Stimulated activated CD4-positive, alpha-beta T cell treated with anti-CD3 and anti-CD28 coated beads, Interleukin-1b, Interleukin-23, amount 100 ng/mL, for 4 hours (primary cell): Measurements from ENCODE around the gene UGDH.
"Not testable (repeated sequence)": the region's sequence is repeated elsewhere in the genome, so short reads cannot be mapped to it uniquely, and the experiment has no call there.

Experiments
- DNase-seq, 2 donors: peaks; one replicate each; pipeline ENCODE4 v3.0.0-alpha.2; 2020; ENCODE audit warnings: low read depth in 2 of 2

Gene UGDH

GRCh38 chr4:39529534-39529933 is 2.3 kb upstream of the UGDH start:
- no peak for DNase-seq

GRCh38 chr4:39528061-39528465 is 824 bp upstream of the UGDH start:
- DNase-seq = no peak

GRCh38 chr4:39526765-39527295 is 409 bp downstream of the UGDH start:
- peak in 1 of 2 donors; percentile 10 for DNase-seq

DNA sequence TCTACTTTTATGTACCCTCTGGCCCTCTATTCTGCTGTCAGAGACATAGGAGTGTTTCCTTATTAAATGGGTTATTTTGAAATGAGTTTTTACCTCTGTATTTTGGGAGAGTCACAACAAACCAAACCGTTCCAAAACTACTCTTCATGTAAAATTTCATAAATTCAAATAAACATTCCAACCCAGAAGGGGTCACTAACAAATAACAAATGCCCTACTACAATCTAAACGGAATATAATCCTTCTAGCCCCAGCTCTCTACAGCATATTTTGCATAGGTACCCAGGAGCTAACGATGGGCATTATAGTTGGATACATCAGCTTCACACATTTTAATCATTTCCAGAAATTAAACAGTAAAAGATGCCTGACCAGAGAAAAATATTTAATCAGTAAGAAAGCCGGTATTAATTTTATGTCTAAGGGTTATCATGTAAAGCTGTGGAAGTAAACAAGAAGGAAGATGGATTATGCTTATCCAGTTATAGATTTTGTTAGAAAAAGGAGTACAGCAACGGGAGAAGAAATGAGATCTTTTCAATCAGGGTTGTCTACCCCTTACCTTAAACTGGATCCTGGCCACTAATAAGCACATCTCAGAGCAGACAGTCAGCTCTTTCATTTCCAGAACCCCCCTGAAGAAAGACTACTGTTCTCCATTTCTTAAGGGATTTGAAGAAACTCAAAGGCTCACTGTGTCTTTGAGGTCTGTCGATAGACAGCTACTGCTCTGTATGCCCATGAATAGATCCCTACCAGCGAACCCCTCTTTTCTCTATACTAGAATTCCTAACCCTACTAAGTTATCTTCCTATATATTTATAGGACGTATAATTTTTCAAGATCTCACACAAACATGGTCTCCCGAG is 1.2 kb downstream of the UGDH start:
- no peak for DNase-seq

- DNase-seq = no peak
Observed at GRCh38 chr4:39524161-39524957, 2.9 kb downstream of the UGDH start.

DNA sequence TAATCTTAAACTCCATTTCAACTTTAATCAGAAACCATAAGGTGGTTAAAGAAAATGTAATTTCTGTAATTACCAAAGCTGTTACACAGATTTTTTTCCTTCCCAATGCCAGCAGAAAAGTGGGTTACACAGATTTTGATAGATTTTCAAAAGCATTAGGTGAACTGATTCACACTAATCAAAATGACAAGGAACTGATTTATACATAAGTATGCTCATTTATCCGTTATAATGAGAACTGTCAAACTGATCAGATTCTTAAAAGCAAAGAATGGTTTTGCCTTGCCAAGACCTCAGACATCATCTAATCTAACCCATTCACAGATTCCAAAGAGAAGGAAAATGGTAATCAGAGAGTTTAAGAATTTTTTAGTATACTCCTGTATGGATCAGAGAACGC is 5.2 kb downstream of the UGDH start:
- DNase-seq = no peak

DNA sequence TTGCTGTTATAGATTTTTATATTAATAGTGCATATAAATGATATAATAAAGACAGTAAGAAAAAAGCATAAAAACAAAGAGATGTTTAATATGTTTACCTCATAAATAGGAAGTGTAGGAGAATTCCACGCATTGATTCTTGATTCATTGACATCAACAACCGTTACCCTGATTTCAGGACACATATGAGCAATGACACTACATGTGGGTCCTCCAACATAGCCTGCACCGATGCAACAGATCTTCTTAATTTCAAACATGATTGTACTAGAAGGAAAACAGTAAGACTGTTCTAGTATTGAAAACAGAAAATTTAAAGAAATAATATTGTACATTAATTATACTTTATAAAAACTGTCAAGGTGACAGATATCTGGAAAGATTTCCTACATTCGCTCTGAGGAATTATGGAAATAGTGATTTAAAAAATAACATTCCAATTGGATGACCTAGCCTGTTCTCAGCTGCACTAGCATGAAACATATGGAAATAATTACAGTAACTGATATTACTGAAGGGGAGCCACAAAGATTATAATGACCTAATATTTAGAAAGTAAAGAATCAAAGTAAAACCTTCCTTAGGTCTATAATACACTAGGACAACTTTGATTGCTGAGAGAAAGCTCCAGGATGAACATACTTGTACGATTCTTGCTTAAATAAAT is 5.9 kb downstream of the UGDH start:
- DNase-seq = no peak

DNA sequence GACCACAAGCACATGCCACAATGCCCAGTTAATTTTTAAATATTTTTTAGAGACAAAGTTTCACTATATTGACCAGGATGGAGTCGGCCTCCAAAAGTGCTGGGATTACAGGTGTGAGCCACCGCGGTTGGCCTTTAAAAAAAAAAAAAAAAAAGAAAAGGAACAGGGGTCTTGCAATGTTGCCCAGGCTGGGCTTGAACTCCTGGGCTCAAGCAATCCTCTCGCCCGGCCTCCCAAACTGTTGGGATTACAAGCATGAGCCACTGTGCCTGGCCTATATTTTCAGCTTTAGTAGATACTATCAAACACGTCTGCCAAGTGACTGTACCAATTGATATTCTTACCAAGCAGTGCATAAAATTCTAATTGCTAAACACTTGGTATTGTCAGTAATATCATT is 8.8 kb downstream of the UGDH start:
- no peak for DNase-seq

DNA sequence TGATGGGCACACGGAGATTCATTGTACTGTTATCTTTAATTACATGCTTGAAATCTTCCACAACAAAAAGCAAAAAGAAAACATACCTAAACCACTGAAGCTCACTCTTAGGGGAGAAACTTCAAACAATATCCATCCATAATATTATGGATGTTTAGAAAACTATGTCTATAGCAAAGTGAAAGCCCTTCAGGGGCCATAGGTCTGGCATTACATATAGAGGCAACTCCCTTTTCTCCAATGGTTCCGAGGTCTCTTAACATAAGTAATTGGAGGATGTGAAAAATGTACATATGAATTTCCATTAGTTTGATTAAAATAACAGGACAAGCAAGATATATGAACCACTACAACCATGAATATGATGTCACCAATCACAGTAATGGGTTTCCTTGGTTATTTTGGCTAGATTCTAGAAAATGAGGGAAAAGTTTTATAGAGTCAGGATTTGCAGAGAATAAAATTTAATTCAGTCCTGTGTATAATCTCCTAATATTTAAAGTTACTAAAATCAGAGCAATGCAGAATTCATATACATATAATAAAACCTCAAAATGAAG is 10.8 kb downstream of the UGDH start:
- no peak for DNase-seq

- DNase-seq = not testable (repeated sequence)
Observed at GRCh38 chr4:39515669-39516401, 11.4 kb downstream of the UGDH start.

DNA sequence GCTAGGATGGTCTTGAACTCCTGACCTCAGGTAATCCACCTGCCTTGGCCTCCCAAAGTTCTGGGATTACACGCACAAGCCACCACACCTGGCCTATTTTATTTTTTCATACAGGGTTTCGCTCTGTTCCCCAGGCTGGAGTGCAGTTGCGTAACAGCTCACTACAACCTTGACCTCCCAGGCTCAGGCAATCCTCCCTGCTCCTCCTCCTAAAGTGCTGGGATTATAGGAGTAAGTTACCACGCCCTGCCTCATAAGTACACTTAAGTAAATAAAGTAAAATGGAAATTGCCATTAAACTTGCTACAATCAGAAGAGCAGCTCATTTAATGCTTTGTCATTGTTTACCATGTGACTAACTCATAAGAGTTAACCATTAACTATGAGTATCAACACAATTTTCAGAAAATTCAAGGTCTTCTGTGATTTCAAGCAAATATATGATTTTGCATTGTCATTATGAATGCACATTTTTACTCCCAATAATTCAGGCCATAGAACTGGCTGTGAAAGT is 12.3 kb downstream of the UGDH start:
- DNase-seq = no peak

GRCh38 chr4:39514266-39514665 is 13.0 kb downstream of the UGDH start:
- DNase-seq = not testable (repeated sequence)

- DNase-seq = no peak
Observed at GRCh38 chr4:39510348-39510929, 16.8 kb downstream of the UGDH start.

DNA sequence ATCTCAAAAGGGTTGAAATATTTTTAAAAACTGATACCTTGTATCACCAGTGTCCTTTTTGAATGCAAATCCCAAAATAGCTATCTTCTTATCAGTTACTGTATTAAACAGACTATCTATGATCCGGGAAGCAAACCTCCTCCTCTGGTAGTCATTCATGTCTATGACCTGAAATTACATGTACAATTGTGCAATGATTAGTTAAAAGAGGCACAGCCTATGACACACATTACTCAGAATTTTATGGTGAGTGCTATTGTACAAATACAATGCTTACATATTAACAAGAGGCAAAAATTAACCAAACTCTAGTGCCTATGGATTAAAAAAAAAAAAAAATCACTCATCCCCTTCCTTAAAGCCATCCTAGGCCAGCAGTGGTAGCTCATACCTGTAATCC is 21.7 kb downstream of the UGDH start:
- no peak for DNase-seq

GRCh38 chr4:39504538-39504937 is 22.7 kb downstream of the UGDH start:
- no peak for DNase-seq

- DNase-seq = not testable (repeated sequence)
Observed at GRCh38 chr4:39502664-39503035, 24.6 kb downstream of the UGDH start.

GRCh38 chr4:39502019-39502663 is 25.1 kb downstream of the UGDH start:
- no peak for DNase-seq

DNA sequence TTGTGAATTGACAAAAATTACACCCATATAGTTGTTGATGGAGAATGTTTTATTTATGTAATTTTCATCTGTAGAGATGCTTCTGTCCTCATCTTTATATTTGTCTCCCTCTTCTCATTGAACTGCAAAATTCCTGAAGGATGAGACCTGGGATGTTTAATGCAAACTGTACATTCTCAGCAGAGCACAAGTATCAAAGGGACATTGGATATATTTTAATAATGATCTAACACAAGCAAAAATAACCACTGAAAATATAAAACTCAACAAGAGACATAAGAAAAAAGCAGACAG is 28.6 kb downstream of the UGDH start:
- DNase-seq = no peak

DNA sequence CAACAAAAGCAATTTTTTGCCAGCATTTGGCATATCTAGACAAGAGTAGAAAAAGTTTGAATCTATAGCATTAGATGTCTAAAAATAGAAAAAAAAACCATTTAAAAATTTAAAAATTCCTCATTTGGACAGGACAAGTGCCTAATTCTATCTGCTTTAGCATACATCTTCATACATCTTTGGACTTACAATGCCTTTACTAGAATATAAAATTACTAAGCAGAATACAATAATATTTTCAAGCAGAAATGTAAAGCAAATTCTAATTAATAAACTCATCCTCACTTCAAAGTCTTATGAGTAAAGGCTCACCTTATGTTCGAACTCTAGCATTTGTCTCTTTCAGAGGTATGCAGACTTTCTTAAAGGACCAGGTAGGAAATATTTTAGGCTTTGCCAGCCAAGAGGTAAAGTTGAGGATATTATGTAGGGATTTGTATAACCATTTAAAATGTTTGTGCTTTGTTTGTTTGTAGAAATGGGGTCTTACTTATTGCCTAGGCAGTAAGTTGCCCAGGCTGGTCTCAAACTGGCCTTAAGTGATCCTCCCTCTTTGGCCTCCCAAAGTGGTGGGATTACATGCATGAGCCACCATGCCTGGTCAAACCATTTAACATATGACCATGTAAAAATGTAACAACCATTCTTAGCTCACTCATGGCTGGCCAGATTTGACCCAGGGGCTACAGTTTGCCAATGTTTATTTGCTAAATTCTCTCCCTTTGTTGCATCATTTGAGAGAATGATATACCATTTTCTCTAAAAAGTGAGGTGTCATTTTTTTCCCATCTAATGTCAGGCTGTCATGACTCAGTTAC is 29.1 kb downstream of the UGDH start:
- no peak for DNase-seq
